GM21529 (cell line): Measurements from ENCODE around the gene DNAJC13.
"Not testable (repeated sequence)": the region's sequence is repeated elsewhere in the genome, so short reads cannot be mapped to it uniquely, and the experiment has no call there.

ENCODE experiments used
- ATAC-seq: cut with Tn5 transposase; IDR thresholded peaks from one replicate; pipeline ENCODE4 v1.9.1; 2021; ENCODE audit not compliant: unreplicated experiment

Gene DNAJC13, protein sequence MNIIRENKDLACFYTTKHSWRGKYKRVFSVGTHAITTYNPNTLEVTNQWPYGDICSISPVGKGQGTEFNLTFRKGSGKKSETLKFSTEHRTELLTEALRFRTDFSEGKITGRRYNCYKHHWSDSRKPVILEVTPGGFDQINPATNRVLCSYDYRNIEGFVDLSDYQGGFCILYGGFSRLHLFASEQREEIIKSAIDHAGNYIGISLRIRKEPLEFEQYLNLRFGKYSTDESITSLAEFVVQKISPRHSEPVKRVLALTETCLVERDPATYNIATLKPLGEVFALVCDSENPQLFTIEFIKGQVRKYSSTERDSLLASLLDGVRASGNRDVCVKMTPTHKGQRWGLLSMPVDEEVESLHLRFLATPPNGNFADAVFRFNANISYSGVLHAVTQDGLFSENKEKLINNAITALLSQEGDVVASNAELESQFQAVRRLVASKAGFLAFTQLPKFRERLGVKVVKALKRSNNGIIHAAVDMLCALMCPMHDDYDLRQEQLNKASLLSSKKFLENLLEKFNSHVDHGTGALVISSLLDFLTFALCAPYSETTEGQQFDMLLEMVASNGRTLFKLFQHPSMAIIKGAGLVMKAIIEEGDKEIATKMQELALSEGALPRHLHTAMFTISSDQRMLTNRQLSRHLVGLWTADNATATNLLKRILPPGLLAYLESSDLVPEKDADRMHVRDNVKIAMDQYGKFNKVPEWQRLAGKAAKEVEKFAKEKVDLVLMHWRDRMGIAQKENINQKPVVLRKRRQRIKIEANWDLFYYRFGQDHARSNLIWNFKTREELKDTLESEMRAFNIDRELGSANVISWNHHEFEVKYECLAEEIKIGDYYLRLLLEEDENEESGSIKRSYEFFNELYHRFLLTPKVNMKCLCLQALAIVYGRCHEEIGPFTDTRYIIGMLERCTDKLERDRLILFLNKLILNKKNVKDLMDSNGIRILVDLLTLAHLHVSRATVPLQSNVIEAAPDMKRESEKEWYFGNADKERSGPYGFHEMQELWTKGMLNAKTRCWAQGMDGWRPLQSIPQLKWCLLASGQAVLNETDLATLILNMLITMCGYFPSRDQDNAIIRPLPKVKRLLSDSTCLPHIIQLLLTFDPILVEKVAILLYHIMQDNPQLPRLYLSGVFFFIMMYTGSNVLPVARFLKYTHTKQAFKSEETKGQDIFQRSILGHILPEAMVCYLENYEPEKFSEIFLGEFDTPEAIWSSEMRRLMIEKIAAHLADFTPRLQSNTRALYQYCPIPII (N-terminal part only)

DNA sequence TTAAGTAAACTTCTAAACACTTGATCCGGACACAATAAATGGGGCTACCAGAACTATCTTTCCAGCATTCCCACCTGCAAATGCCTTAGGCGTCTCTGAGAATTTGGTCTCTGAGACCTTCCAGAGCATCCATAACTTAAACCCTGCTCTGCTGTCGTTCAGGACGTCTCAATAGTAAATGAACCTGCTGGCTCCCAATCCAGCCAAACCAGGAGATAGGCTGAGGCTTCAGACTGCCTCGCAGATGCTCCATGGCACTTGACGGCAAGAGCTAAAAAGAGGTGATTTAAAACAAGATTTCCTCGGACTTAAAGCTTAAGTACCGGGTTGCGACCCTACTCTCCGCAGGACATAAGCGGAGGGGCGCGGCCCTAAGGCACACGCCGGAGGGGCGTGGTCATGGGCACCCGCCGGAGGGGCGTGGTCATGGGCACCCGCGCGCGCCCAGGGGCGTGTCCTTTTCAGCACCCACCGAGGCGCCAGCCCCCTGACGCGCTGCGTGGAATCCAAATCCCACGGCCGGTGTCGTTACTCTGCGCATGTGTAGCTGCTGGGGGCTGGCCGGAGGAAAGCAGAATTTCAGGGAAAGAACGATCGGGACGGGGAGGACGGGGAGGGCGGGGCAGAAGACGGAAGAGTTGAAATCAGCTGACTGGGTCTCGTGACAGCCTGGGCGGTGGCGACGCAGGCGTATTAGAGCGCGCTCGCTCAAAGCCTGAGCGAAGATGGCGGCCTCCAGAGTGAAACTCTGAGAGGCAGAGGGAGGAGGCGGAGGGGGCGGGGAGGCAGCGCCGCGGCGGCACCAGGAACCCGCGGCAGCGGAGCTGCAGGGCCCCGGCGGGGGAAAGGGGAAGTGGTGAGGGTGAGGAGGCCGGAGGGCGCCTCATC, at the start of gene DNAJC13:
TSS of gene DNAJC13 (plus strand) at position 696 of the 888 bp plus-strand sequence. CDS start 17,049 bp downstream, outside the sequence.
- peak; percentile 86 for ATAC-seq

DNA sequence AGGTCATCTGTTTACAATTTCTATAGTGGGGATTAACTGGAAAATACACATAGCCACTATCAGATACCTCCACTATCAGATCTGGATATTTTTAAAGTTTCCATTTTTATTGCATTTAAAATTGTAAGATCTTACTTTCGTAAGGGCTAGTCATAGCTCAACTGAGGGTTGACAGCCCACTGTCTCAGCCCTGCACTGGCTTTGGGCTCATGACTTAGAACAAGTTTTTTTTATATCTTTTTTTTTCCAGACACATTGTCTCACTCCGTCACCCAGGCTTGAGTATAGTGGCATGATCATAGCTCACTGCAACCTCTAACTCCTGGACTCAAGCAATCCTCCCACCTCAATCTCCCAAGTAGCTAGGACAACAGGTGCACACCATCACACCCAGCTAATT, 48.8 kb upstream of the DNAJC13 start:
- no peak for ATAC-seq

DNA sequence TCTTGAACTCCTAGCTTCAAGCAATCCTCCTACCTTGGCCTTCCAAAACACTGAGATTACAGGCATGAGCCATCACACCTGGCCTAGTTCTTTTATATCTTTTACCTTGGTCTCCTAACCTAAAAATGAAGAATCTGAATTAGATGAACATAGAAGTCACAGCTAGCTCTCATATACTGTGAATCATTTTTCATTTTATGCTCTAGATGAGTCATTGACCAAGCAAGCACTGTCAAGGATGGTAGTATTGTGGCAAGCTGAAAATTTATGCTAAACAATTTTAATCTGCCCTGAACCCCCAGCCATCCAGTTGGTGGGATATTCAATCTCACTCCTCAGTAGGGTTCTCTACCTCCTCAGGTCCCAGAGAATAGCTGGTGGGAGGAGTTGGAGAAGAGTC, 48.3 kb upstream of the DNAJC13 start:
- no peak for ATAC-seq

DNA sequence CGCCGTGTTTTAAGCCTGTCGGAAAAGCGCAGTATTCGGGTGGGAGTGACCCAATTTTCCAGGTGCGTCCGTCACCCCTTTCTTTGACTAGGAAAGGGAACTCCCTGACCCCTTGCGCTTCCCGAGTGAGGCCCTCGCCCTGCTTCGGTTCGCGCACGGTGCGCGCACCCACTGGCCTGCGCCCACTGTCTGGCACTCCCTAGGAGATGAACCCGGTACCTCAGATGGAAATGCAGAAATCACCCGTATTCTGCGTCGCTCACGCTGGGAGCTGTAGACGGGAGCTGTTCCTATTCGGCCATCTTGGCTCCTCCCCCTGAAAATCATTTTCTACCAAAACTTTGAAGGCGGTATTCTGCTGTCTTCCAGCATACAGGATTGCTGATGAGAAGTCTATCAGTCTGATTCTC, 40.4 kb upstream of the DNAJC13 start:
- ATAC-seq: not testable (repeated sequence)

DNA sequence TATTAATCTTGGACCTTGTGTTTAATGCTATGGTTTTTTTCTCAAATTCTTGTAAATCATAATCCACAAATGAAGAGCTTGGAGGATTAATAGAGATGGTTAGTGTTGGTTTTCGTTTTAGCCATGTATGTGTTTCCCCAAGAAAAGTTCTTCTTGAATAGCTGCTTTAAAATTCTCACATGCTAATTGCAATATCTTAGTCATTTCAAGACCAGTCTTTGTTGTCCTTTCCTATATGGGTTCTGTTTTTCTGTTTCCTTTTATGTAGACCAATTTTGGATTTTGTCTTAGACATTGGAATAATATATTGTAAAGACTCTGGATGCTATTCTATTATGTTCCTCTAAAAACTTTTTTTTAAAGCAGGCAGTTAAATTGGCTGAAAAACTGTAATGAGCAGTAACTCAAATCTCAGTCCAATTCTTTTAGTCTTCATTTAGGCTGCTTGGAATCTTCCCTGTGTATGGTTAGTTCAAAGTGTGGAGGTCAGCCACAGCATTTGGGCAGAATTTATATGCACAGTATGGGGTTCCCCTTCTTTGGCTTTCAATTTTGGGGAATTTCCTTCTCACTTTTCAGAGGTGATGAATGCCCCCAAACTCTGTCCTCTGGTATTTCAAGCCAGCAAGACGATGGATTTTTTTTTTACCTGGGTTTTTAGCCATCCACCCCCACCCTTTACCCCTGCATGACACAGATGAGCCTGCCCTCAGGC, 39.1 kb upstream of the DNAJC13 start:
- peak; percentile 52 for ATAC-seq

DNA sequence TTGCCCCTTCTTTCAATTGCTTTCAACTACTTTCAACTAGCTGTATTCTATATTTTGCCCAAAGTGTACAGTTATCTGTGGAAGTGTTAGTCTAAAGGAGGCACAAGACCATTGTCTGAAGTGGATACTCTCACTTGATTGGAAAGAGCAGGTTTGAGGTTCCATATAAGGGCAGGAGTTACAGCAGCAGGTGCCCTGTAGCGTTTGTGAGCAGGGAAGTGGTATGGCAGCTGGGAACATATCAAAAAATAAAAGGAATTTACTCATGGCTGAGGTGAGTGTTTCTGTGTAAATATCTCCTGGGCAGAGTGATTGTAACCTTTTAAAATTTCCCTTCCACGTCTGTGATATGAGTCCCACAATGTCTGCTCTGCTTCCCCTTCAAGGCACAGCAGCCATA, 38.5 kb upstream of the DNAJC13 start:
- no peak for ATAC-seq

DNA sequence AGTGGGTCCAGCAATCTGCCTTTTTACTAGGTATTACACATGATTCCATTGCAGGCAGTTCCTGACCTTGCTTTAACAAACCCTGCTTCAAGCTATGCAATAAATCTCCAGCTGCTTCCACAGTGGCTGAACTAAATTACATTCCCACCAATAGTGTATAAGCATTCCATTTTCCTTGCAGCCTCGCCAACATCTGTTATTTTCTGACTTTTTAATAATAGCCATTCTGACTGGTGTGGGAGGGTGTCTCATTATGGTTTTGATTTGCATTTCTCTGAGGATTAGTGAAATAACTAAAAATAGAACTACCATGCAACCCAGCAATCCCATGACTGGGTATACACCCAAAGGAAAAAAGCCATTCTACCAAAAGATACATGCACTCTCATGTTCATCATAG, 36.4 kb upstream of the DNAJC13 start:
- ATAC-seq: no peak

DNA sequence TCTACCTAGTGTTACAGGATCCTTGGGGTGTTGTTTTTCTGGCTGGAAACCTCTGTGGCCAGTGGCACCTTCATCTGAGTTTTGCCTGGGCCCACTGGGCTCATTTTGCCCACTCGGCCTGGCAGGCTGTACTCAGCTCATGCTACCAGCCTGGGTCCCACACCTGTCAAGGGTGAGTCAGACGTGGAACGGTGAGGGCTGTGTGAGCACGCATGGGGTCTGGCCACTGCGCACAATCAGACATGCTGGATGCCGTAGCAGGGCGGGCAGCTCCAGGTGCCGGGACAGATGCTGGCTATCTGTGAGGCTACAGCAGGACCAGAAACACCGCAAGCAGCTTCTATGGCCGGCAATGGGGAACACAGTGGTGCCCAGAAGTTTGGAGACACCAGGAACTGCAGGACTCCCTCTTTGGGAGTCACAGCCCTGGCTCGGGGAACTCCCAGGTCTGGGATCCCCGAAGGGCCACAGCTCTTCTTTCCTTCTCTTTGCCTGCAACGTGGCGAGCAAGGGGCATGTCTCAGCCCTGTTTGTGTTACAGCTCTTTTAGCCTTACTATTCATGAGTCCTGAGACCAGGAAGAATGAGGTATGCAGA, 35.9 kb upstream of the DNAJC13 start:
- no peak for ATAC-seq

DNA sequence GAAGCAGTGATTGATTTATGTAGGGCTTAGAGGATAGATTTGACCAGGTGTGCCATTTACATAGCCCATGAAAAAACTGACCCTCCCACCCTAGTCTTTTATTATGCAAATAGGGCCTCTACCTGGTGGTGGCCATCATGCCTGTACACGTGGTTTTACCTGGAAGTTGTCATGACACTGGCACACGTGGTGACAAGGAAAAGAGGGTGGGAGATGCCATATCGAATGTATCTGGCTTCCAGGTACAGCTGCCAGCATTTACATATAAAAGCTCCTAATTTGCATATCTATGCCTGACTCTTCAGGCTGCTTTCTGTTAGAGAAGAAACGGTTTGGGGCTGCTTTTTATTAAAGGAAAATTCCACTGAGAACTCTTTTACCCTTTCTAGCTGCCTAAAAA, 35.0 kb upstream of the DNAJC13 start:
- ATAC-seq: no peak

DNA sequence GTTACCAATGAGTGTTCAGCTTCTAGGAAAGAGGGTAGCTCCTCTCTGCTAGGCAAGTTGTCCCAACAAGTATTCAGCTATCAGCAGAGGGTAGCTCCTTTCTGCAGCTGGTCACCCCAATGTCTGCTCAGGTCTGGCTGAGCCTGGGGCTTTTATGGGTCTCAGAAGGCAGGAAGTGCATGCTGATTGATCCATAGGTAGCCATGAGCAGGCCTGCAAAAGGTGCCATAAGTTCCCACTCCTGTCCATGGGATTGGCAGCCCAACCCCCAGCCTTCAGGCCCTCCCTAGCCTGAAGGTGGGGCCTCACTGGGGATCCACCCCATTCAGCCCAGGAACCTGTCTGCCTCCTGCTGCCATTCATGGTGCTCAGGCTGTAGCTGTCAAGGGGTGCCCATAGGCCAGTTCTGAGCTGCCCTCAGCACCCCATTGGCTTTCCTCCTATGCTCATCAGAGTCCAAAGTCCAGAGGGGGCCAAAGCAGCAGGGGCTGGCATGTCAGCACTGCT, 34.6 kb upstream of the DNAJC13 start:
- no peak for ATAC-seq

DNA sequence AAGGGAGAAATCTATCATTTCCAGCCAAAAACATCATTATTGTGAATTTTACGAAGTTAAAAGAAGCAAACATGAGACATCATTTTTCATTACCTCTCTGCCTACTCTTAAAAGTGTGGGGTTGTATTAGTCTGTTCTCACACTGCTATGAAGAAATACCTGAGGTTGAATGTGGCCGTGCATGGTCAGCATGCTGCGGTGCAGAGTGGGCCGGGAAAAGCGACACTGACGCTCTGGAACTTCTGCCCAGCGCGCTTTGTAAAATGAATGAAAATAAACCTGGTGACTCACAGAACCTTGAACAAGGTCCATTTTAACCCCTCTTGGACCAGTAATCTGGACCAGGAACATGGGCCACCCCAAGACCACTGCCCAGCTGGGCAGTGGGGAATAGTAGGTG, 31.0 kb upstream of the DNAJC13 start:
- ATAC-seq: no peak

DNA sequence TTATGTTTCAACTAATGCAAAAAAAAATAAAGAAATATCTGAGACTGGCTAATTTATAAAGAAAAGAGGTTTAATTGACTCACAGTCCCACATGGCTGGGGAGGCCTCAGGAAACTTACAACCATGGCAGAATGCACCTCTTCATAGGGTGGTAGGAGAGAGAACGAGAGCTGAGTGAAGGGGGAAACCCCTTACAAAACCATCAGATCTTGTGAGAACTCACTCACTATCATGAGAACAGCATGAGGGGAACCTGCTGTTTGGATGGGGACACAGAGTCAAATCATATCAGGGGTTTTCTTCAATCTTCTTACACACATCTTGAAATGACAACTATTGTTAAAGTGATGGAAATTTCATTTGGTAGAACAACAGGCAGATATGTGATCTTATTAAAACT, 24.6 kb upstream of the DNAJC13 start:
- peak; percentile 62 for ATAC-seq

DNA sequence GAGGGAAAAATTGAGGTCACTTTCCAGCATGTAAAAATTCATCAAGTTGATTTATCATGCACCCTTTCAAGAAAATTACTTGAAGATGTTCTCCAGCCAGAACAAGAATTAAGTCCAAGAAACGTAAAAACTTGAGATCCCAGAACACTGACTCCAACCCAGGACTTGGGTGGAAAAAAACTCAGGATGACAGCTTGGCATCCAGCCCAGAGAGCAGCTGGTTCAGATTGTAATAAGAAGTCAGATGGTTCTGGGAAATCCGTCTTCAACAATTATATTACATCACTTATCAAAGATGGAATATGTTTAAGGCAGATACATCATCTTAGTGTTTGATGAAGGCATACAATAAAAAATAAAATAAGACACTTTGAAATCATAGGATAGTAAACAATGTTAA, 23.0 kb upstream of the DNAJC13 start:
- no peak for ATAC-seq

DNA sequence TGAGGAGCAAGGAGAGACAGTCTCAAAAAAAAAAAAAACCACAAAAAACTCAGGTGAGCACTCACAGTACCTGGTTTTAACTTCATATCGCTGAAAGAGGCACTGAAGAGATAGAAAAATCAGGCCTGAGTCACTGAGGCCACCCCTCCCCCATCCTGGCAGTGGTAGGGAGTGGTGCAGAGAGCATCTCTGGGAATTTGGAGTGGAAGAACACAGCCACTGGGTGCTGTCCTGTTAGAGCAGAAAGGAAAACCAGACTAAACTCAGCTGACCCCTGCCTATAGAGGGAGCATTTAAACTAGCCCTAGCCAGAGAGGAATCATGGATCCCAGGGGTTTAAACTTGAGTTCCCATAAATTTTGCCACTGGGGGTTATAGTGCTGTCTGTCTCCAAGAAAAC, 22.2 kb upstream of the DNAJC13 start:
- ATAC-seq: no peak

DNA sequence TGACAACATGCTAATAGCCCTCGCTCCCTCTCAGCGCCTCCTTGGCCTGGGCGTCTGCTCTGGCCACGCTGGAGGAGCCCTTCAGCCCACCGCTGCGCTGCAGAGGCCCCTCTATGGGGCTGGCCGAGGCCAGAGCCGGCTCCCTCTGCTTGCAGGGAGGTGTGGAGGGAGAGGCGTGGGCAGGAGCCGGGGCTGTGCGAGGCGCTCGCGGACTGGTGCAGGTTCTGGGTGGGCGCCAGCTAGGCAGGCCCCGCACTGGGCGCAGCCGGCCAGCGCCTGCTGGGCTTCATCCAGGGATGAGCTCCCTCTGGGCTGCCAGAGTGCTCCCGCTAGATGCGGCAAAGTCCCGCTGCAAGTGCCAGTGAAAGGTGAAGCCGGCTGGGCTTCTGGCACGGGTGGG, 21.0 kb upstream of the DNAJC13 start:
- ATAC-seq: no peak

DNA sequence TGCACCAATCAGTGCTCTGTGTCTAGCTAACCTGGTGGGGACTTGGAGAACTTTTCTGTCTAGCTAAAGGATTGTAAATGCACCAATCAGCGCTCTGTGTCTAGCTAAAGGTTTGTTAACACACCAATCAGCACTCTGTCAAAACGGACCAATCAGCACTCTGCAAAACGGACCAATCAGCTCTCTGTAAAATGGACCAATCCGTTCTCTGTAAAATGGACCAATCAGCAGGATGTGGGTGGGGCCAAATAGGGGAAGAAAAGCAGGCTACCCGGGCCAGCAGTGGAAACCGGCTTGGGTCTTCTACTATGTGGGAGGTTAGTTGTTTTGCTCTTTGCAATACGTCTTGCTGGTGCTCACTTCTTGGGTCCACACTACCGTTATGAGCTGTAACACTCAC, 20.5 kb upstream of the DNAJC13 start:
- ATAC-seq: not testable (repeated sequence)

DNA sequence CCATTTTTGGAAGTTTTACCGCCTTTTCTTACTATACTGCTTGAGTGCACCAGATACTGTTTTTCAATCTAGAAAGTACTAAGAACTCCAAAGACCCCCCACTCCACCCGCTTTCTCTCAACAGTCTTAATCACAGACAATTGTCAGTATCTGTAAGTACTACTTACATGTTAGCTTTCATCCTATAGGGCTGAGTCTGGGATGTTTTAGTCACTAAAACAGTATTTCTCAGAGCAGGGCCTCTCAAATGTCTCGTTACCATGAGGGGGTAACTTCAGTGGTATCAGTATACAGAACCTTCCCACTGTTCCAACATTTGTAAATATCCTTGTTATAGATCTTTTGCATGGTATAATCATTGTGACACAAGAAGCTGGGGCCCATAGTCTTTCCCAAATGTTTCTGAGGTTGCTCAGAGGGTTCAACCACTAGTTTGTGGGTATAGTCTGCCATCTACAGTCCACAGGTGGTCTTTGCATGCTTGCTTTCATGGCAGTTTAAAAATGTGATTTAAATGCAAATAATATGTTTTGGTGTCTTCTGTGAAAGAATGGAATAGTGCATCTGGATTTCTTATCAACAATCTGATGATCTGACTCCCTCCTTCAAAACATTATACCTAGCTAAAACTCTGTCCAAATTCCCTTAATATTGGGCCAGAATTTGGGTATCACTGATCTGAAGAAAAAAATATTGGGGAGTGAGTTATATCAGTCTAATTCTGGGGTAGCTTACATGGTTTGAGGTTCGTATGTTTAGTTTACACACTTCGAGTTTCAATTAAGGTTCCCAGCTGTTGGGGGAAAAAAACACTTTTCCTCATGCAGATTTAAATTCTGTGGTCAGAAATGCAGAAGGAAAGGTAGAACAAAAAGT, 18.0 kb upstream of the DNAJC13 start:
- ATAC-seq: peak; percentile 62

DNA sequence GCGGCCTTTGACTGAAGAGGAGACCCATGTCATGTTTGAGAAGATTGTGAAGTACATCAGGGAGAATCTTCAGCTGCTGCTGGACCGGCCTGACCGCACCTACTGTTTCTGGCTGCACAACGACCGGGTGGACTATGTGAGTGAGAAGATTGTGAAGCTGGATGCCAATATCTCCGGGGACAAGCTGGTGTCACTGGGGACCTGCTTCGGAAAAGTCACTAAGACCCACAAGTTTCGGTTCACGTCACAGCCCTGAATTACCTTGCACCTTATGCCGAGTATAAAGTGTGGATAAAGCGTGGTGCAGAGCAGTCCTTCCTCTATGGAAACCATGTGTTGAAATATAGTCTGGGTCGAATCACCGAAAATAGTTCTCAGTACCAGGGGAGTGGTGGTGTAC, 16.0 kb upstream of the DNAJC13 start:
- ATAC-seq: no peak
